ENCODE results near the gene ASMT.
A peak's percentile ranks its signal among the peaks of the same experiment; 100 is the strongest.
"Not testable (repeated sequence)": the region's sequence is repeated elsewhere in the genome, so short reads cannot be mapped to it uniquely, and the experiment has no call there.

The ASMT gene

DNA sequence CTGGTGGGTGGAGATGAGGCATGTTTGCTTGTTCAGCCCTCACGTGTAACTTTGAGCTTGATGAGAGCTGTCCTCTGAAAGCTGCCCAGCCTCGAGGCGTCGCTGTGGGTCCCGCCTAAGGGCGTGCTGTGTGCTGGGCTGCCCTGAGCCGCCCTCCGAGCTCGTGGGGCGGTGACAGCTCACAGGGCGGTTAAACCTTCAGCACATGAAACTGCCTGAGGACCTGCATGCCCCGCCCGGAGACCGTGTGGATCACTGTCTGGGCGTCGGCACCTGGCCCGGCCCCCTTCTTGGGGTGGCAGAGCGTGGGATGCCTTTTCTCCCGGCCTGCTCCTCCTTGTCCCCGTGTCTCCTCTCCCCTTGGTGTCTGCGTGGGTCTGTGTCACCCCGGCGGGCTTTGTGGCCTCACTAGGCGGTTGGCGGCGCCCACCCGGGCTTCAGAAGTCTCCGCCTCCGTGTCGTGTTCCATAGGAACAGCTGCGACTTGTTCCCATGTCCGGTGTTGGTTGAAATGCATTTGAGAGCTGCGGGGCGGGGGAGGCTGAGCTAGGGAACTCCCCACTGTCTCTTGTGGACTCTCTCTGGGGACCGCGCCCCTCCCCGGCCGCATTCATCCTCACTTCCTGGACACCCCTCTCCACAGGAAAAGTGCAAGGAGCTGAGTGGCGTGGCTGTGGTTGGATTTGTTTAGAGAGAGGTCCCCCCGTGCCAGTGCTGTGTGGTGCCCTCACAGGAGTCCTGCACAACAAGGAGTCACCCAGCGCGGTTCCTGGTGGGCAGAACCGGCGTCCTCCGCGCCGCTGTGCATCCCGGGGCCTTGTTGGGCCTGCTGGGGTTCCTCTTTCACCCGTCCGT is 16.6 kb upstream of the ASMT start:
- DNase-seq = no peak

DNA sequence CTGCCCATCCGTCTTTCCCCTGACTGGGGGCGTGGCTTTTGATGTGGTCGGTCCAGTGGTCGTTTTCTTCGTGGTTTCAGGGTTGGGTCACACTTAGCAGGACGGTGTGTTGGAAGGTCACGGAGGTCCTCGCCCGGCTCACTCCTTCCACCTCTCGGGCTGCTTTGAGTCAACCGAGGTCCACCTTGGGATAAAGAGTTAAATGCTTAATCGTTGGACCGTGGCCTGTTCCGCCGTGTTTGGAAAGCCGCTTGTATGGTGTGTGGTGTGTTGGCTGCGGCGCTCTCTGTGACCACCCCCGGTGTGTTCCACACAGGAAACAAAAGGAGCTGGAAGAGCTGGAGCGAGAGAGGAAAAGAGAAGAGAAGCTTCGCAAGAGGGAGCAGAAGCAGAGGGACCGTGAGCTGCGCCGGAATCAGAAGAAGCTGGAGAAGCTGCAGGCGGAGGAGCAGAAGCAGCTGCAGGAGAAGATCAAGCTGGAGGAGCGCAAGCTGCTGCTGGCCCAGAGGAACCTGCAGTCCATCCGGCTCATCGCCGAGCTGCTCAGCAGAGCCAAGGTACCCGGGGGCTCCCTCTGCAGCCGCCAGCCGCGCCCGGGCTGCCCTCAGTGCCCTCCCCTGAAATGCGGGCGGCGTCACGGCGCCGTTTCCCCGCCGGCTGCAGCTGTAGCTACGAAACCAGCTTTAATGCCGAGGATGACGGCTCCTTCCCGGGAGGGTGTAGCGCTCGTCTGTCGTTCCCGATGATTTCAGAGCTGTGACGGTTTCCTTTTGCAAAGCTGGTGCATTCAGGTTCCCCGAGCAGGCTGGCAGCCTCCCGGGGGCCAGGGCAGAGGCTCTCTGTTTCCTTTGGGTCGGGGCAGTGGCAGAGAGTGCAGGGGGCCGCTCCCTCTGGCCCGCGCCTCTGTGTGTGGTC is 15.7 kb upstream of the ASMT start:
- no peak for DNase-seq

DNA sequence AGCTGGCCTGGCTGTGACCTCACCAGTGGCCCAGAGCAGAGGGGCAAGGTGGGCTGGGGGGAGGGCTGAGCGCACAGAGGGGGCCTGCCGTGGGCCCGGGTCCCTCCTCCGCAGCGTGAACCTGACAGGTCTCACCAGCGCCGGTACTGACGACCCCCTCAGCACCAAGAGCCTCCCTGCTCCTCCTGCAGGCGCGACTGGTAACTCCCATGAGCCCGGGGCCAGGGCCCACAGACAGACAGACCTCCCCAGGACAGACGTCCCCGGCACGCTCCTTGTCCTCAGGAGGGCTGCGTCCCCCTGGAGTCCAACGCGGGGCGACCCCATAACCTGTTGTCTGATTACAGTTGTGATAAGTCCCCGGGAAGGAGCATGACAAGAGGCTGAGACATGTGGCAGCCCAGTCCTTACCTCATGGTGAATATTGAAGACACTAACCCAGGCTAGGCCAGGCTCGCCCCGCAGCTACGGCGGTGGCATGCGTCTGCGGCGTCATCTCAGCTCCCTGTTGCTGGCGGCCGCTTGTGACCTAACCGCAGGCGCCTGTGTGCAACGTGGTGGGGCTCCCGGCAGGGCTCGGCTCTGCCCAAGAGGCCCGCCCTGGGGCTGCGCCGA is 15.0 kb upstream of the ASMT start:
- DNase-seq = no peak

DNA sequence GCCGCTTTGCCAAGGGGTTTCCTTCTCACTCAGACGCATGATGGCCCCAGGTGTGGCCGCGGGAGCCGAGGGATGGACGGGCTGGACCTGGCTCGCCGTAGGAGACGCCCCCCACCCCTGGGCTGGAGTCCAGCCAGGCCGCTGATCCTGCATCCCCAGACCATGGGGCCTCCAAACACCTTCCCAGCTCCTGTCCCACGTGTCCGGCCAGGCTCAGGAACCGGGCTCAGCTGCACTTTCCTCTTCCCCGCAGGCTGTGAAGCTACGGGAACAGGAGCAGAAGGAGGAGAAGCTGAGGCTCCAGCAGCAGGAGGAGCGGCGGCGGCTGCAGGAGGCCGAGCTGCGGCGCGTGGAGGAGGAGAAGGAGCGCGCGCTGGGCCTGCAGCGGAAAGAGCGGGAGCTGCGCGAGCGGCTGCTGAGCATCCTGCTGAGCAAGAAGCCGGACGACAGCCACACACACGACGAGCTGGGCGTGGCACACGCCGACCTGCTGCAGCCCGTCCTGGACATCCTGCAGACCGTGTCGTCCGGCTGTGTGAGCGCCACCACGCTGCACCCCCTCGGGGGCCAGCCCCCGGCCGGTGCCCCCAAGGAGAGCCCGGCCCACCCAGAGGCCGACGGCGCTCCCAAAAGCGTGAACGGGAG is 14.3 kb upstream of the ASMT start:
- no peak for DNase-seq

DNA sequence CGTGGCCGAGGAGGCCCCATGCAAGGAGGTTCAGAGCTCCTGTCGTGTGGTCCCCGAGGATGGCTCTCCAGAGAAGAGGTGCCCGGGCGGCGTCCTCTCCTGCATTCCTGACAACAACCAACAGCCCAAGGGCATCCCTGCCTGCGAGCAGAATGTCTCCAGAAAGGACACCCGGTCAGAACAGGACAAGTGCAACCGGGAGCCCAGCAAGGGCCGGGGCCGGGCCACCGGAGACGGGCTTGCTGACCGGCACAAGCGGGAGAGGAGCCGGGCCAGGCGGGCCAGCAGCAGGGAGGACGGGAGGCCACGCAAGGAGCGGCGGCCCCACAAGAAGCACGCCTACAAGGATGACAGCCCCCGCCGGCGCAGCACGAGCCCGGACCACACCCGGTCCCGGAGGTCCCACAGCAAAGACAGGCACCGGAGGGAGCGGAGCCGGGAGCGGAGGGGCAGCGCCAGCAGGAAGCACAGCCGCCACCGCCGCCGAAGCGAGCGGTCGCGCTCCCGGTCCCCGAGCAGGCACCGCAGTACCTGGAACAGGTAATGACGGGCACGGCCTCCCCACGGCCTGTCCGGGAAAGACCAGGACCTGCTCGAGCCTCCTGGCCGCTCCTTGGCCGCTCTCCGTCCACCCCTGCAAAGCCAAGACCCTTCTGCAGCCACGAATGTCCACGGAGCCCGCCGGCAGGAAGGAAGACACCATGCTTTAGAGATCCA is 13.7 kb upstream of the ASMT start:
- DNase-seq = no peak

DNA sequence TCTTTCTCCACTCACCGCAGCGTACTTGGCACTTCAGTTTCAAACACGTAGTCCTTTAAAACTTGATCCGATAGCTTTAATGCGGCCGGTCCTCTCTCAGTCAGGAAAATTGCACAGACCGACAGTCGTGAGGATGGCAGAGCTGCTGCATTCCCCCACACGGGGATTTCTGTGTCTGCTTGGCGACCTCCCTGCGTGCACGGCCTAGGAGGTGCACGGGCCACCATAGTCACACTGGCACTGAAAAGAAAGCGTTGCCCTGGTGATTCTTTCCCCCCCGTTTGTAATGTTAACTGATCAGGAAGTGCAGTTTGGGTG is 13.1 kb upstream of the ASMT start:
- no peak for DNase-seq

DNA sequence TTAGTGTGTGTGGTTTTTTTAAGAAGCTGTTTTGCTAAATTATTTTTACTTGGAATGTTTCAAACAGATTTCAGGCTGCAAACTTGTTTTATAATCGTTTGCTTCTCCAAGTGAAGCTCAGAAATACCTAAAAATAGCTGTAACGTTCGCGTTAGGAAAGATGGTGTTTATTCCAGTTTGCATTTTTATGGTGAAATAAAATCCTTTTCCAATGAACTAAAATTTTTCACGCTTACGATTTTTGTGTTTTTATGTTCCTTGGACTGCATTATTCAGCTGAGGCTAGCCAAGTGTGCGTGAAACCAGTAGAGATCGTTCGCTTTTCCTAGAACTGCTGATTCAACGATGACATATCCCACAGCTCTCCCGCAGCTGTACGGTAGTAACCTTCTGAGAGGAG is 12.6 kb upstream of the ASMT start:
- no peak for DNase-seq

DNA sequence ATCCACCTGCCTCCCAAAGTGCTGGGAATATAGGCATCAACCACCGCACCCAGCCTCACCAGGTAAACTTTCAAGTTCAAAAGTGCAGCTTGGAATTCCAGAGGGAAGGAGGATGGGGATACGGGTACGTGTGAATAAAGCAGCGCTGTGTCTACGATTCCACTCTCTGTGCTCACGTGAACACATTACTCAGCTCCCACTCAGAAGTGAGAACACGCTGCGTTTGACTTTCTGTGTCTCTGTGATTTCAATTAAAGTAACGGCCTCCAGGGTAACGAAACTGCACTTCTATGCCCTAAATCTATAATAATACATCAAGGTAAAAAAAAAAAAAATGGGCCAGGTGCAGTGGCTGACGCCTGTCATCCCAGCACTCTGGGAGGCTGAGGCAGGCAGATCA is 8.4 kb upstream of the ASMT start:
- no peak for DNase-seq

DNA sequence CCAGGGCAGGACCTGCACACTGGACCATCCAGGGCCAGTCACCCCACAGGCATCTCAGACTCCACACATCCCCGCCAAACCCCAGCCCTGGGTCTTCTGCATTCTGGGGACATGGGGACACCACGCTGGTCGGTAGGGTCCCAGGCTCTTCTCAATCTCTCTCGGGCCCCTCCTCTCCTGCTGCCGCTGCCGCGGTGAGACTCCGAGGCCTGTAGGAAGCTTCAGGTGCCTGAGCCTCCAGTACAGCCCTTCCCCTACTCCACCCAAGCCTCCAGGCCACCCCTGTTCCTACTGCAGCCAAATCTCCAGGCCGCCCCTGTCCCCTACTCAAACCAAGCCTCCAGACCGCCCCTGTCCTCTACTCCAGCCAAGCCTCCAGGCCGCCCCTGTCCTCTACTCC is 5.5 kb upstream of the ASMT start:
- no peak for DNase-seq

DNA sequence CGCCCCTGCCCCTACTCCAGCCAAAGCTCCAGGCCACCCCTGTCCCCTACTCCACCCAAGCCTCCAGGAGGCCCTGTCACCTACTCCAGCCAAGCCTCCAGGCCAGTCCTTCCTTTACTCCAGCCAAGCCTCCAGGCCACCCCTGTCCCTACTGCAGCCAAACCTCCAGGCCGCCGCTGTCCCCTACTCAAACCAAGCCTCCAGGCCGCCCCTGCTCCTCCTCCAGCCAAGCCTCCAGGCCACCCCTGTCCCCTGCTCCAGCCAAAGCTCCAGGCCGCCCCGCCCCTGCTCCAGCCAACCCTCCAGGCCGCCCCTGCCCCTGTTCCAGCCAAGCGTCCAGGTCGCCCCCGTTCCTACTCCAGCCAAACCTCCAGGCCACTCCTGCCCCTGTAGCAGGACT is 5.1 kb upstream of the ASMT start:
- DNase-seq = no peak

DNA sequence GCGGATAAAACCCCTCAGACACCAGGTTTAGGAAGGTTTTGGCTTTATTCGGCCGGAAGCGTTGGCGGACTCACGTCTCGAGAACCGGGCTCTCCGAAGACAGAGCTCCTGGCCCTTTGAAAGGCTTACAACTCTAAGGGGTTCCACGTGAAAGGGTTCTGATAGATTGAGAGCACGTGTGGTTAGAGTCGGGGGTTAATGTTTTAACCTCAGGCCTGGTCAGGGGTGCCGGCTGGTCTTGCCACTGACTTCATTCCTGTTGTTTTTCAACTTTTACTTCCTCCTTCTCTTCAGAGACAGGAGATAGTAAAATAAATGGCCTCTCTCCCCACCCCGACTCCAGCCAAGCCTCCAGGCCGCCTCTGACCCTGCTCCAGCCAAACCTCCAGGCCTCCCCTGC is 4.7 kb upstream of the ASMT start:
- no peak for DNase-seq

DNA sequence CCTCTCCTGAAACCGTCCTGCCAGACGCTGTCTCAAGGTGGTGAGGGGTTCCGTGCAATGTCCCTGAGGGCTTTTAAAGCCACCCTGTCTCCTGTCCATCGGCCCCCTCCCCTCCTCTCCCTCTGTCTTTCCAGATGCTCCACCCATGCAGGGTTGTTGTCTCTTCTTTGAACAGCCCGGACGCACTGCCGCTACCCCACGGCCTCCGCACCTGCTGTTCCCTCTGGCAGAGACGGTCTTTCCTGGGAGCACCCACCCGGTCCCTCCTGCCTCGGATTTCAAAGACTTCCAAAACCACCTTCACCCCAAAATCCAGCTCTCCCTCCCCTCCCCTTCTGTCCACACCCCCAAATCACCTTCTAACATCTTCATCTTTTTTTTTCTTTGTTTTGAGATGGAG is 4.1 kb upstream of the ASMT start:
- DNase-seq = no peak

DNA sequence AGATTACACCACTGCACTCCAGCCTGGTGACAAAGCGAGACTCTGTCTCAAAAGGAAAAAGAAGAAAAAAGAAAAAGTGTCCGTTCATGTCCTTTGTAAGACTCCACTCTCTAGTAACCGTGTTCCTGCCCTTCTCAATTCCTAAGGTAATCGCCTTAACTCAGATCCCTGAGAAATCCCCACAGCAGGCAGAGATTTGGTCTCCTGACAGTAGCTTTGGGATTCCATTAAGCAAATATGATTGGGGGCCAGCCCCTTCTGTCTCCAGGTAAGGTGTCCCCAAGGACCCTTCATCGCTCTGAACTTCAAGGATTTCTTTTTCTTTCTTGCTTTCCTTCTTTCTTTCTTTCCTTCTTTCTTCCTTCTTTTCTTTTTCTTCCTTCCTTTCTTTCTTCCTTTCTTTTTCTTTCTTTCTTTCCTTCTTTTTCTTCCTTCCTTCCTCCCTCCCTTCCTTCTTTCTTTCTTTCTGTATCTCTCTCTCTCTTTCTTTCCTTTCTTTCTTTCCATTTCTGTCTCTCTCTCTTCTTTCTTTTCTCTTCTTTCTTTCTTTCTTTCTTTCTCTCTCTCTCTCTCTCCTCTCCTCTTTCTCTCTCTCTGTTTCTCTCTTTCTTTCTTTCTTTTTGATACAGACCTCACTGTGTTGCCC is 2.1 kb upstream of the ASMT start:
- no peak for DNase-seq

DNA sequence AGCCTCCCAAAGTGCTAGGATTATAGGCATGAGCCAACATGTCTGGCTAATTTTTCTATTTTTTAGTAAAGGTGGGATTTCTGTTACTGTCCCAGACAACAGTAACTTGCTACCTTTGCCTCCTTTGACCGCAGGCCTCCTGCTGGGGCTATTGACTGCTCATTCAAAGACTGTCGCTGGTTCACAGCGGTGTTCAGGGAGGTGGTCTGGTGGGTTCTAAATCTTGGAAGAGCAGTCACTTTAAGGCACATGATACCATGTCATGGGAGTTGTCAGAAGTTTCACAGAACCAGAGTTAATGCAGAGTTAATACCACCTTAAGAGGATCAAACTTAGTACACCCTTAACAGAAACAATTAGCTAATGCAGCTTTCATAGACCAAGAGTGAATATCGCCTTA is 3.8 kb downstream of the ASMT start:
- DNase-seq = no peak

DNA sequence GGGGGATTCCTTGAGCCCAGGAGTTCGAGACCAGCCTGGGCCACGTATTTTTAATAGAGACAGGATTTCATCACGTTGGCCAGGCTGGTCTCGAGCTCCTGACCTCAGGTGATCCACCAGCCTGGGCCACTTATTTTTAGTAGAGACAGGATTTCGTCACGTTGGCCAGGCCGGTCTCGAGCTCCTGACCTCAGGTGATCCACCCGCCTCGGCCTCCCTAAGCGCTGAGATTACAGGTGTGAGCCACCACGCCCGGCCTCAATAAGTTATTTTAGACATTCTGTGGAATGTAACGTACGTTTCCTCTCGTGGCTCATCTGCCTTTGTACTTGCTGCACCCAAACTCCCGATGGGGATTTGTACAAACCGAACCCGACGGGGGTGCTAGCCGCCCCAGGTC is 8.8 kb downstream of the ASMT start:
- DNase-seq = no peak

DNA sequence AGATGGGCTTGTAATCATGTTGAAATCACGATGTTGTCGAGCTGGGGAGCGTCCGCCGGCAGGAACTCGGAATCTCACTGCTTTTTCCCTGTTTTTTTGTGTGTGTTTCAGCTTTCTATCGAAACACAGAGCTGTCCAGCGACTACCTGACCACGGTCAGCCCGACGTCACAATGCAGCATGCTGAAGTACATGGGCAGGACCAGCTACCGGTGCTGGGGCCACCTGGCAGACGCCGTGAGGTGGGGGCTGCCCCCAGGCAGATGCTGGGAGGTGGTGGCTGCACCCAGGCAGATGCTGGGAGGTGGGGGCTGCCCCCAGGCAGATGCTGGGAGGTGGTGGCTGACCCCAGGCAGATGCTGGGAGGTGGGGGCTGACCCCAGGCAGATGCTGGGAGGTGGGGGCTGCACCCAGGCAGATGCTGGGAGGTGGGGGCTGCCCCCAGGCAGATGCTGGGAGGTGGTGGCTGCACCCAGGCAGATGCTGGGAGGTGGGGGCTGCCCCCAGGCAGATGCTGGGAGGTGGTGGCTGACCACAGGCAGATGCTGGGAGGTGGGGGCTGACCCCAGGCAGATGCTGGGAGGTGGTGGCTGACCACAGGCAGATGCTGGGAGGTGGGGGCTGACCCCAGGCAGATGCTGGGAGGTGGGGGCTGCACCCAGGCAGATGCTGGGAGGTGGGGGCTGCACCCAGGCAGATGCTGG is 9.4 kb downstream of the ASMT start:
- DNase-seq = not testable (repeated sequence)

DNA sequence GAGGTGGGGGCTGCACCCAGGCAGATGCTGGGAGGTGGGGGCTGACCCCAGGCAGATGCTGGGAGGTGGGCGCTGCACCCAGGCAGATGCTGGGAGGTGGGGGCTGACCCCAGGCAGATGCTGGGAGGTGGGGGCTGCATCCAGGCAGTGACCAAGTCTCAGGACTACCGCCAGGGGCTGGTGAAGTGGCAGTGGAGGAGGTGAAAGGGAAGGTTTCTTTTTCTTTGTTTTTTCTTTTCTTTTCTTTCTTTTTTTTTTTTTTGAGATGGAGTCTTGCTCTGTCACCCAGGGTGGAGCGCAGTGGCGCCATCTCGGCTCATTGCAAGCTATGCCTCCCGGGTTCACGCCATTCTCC is 10.0 kb downstream of the ASMT start:
- not testable (repeated sequence) for DNase-seq

DNA sequence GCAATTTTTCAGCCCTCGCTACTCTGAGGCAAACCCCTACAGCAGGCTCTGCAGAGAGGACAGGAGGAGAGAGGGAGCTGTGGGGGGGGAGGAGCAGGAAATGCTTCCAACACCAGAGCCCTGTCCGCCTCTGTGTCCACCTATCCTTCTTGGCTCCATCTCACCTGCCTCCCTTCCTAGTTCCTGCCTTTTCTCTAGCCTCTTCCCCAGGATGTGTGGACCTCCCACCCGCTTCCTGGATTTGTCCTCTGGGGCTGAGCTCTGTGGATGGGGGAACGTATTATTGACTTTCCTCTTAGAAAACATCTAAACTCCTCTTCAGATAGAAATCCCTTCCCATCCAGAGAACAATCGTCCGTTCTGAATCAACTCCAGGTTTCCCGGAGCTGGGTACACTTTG is 14.4 kb downstream of the ASMT start:
- DNase-seq = no peak

DNA sequence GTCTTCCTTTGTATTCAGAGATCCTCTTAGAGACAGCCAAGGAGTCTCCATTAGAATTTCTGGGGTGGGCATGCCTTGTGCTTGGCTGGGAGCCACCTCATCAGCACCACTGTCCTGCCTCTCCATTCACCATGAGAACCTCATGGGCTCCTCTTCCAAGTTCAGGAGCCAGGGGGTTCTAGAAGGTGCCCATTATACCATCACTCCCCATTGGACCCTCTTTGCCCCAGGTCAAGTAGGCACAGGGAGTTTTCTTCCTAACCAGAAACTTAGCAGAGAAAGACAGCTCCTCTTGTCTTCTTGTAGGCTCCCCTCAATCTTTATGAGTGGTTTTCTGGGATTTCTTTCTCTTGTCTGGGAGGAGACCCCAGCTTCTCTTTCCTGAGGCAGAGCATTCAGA is 31.1 kb downstream of the ASMT start:
- no peak for DNase-seq

DNA sequence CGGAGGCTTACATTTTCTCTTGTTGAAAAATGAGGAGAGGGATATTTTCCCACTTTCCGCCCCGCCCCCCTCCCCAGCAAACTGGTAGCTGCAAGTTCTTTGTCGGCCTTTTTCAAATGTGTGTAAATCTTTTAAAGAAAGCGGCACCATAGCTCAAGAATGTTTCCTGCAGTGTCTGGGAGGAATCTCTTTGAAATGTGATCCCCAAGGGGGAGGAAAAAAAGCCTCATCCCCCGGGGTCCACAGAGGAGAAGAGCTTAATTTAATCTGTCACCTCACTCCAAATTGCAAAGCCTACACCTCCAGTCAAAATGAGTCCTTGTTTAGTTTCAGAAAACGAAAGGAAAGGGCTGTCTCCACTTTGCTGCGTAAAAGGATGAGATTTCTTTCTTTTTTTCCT is 34.8 kb downstream of the ASMT start:
- DNase-seq = no peak

DNA sequence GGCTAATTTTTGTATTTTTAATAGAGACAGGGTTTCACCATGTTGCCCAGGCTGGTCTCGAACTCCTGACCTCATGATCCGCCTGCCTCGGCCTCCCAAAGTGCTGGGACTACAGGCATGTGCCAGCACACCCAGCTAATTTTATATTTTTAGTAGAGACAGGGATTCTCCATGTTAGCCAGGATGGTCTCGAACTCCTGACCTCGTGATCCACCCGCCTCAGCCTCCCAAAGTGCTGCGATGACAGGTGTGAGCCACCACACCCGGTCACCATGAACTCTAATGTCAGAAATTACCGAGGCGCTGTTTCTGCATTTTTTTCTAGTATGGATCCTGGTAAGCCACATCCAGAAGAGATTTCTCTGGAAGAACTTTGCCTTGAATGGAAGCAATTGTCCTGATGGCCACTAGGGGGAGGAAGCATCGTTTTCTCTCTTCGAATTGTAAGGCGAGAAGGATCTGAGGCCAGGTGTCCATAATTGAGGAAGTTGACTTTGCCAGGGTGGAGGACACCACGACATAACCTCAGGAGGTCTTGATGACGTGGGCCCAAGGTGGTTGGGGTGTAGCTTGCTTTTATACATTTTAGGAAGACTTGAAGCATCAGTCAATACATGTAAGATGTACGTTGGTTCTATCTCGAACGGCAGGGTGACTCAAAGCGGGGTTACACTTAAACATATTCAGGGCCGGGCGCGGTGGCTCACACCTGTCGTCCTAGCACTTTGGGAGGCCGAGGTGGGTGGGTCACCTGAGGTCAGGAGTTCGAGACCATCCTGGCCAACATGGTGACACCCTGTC is 37.4 kb downstream of the ASMT start:
- peak; percentile 56 to 61 (median 60) for DNase-seq
